Retinal pigment epithelial cell (primary cell): Measurements from ENCODE around the gene SEC24A.
"Not testable (repeated sequence)": the region's sequence is repeated elsewhere in the genome, so short reads cannot be mapped to it uniquely, and the experiment has no call there.

ENCODE experiments used
- DNase-seq: peaks from one replicate; pipeline ENCODE4 v3.0.0-alpha.2; 2010; ENCODE audit warnings: low read depth
- H3K4me3 ChIP-seq: 2 replicates; pipeline ENCODE4 v1.5.1; 2011; ENCODE audit warnings: mild to moderate bottlenecking, low read length, control low read depth, moderate library complexity
- TF ChIP-seq, protein P1 (sequence below): conservative IDR thresholded peaks from 2 replicates; pipeline ENCODE4 v1.5.1; 2011; ENCODE audit warnings: low read depth, low read length, control low read depth, inconsistent platforms

SEC24A gene

DNA sequence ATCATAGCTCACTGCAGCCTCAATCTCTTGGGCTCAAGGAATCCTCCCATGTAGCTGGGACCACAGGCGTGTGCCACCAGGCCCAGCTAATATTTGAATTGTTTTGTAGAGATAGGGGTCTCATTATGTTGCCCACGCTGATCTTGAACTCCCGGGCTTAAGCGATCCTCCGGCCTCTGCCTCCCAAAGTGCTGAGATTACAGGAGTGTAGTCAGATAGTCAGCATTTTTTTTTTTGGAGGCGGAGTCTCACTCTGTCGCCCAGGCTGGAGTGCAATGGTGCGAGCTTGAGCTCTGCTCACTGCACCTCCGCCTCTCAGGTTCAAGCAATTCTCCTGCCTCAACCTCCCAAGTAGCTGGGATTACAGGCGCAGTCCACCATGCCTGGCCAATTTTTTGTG lies 14.4 kb upstream of the SEC24A start:
- TF ChIP-seq, protein P1, sequence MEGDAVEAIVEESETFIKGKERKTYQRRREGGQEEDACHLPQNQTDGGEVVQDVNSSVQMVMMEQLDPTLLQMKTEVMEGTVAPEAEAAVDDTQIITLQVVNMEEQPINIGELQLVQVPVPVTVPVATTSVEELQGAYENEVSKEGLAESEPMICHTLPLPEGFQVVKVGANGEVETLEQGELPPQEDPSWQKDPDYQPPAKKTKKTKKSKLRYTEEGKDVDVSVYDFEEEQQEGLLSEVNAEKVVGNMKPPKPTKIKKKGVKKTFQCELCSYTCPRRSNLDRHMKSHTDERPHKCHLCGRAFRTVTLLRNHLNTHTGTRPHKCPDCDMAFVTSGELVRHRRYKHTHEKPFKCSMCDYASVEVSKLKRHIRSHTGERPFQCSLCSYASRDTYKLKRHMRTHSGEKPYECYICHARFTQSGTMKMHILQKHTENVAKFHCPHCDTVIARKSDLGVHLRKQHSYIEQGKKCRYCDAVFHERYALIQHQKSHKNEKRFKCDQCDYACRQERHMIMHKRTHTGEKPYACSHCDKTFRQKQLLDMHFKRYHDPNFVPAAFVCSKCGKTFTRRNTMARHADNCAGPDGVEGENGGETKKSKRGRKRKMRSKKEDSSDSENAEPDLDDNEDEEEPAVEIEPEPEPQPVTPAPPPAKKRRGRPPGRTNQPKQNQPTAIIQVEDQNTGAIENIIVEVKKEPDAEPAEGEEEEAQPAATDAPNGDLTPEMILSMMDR = no peak
- no peak for DNase-seq
- H3K4me3 ChIP-seq = no peak overlapping the region

DNA sequence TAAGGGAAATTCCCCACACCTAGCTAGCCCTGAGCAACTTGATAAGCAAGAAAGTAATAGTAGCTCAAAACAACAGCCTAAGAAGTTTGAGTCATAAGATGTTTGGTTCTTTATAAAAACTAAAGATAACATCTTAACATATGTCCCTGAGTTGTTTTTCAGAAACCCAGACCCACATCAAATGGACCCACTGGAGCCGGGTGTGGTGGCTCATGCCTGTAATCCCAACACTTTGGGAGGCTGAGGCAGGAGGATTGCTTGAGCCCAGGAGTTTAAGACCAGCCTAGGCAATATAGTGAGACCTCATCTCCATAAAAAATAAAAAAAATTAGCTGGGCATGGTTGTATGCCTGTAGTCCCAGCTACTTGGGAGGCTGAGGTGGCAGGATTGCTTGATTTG lies 13.2 kb upstream of the SEC24A start:
- not testable (repeated sequence) for DNase-seq, H3K4me3 ChIP-seq

DNA sequence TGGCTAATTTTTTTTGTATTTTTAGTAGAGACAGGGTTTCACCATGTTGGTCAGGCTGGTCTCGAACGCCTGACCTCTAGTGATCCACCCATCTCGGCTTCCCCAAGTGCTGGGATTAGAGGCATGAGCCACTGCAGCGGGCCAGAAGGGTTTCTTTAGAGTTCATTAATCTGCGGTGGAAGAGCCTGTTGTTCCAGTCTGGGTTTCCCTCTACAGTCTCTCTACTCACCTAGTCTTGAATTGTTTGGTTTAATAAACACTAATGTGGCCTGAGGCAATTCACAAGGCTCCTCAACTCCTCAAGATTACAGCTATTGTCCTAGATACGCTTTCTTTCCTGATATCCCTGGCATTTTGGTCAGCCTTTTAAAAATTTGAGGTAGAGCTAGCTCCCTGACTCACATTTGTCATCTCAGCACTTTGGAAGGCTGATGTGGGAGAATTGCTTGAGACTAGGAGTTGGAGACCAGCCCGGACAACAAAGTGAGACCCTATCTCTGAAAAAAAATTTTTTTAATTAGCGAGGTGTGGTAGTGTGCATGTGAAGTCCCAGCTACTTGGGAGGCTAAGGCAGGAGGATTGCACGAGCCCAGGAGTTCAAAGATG lies 11.4 kb upstream of the SEC24A start:
- TF ChIP-seq, protein P1 = no peak
- no peak for DNase-seq
- no peak overlapping the region for H3K4me3 ChIP-seq

DNA sequence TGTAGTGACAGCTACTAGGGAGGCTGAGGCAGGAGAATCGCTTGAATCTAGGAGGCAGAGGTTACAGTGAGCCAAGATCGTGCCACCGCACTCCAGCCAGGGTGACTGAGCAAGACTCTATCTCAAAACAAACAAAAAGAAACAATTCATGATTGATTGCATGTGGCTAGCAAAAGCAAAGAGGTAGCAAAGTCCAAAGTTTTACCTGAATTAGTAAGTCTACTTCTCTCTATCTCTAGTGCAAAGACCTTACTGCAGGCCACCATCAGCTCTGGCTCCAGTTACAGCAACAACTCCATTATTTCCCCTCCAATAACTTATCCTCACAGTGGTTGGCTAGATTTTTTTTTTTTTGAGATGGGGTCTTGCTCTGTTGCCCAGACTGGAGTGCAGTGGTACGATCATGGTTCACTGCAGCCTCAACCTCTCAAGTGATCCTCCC lies 9.8 kb upstream of the SEC24A start:
- TF ChIP-seq, protein P1 = no peak
- DNase-seq = no peak

DNA sequence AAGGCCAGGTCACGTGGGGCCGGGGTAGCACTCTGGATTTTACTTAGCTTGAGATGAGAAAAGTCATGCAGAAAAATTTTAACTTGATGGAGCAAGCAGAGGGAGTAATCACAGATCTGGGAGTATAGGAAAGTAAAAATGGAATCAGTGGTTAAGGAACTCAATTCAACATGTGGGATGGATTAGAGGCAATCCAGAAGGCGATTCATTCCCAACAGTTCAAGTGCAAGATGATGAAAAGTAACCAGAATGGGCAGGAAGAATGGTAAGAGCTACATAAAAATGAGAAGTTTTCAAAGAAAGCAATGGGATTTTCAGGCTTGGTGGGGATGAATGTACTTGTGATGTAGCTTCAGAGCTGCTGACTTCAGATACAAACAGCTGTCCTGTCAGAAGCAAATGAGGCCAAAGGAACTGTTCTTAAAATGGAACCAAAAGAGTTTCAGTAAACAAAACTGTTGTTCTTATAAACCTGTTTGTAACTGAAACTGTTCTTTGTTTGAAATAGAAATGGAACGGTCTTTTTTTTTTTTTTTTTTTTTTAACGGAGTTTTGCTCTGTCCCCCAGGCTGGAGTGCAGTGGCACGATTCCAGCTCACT lies 5.6 kb upstream of the SEC24A start:
- no peak for DNase-seq
- TF ChIP-seq, protein P1 = no peak
- H3K4me3 ChIP-seq = no peak overlapping the region

More for the DNA sequence above, 9.8 kb upstream of the SEC24A start:
- H3K4me3 ChIP-seq = no peak overlapping the region

DNA sequence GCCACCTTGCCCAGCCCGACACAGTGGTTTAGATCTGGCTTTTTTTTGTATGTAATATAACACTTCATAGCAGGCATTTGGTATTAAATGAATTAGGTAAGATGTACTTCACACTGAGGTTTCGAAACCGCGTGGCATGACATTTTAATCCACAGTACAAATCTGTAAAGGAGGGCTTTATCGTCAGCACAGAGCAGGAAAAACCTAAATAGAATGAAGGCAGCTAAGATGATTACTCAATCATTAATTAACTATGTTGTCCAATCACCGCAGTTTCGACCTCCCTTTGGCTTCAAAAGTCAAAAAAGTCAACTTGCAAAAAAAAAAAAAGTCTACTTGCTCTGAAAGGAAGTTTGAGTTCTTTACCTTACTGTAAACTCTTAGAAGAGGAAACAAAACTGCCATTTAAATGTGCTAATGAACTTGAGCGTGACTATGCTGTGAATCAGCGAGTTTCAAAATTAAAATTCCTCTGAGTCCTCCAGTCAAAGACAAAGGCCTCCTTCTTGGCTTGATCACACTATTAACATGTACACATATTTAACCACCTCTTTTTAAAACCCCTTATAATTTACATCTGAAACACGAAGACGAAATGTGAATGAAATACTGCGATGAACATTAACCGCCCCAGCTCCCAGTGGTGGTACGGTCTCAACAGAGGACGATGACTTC lies 698 bp upstream of the SEC24A start:
- H3K4me3 ChIP-seq = peak overlapping the region; percentile 98
- TF ChIP-seq, protein P1 = no peak
- DNase-seq = peak; percentile 70

DNA sequence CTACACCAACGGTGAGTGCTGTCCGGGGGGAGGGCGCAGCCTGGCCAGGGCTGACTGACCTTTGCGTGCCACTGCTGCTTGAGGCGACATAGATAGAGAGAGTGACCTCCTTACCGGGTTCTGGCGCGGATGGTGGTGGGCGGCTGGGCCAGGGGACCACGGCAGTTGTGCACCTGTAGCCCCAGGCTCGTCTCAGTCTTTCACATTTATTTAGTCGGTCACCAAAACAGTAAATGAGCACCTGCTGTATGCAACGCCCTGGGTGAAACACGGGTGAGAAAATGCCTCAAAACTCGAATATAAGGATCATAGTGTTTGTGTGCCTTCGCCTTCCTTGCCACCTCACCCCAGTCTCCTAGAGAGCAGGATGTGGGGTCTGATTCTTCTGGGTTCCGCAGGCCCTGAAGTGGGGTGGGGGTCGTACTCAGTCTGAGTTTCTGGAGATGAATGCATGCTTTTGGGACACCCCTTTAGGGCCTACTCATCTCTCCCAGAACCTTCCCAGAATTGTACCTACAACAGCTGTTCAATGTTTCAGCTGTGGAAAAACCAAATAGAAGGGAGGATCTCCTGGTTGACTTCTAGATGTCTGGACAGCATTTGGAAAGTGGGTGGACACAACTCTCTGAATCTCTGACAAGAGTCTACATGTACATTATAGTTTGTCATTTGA lies 714 bp downstream of the SEC24A start:
- no peak for DNase-seq
- TF ChIP-seq, protein P1 = no peak
- H3K4me3 ChIP-seq = peak overlapping the region; percentile 98

DNA sequence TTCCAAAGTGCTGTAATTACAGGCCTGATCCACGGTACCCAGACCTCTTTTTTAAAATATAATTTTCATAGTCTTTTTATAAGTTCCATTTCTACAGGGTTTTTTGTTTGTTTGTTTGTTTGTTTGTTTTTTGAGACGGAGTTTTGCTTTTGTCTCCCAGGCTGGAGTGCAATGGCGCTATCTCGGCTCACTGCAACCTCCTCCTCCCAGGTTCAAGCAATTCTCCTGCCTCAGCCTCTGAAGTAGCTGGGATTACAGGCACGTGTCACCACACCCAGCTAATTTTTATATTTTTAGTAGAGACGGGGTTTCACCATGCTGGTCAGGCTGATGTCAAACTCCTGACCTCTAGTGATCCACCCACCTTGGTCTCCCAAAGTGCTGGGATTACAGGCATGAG lies 2.1 kb downstream of the SEC24A start:
- not testable (repeated sequence) for DNase-seq, H3K4me3 ChIP-seq
